Measurements from ENCODE around the gene LMO3. TPM values are rescaled to one million over a fixed set of nuclear protein-coding genes. Genes with fewer than 3 reads are reported as not detected.
"Not testable (repeated sequence)": the region's sequence is repeated elsewhere in the genome, so short reads cannot be mapped to it uniquely, and the experiment has no call there.

The LMO3 gene
- total and polyA plus RNA-seq, 4 donors = 0.13 to 1.2 TPM; not detected in 2

GRCh38 chr12:16542586-16542985, 63.4 kb downstream of the LMO3 start:
- 90% methylated on average over 2 of the region's 2 CpGs for WGBS
- DNase-seq (ENCODE audit: low spot score) = no peak
- no peaks in the 10 kb centered on the region for H3K4me1 ChIP-seq (ENCODE audit: control insufficient read depth in 4 of 4, insufficient read depth in 4 of 4, low read length in 3 of 4)
- TF ChIP-seq FOXA1 (IDR thresholded peaks at IDR 0.05) (no peak), FOXA2 (IDR thresholded peaks at IDR 0.05) (no peak), YY1 (IDR thresholded peaks at IDR 0.05) (no peak), GABPA (IDR thresholded peaks at IDR 0.05 in 1 of 2, conservative IDR thresholded peaks at IDR 0.05 in 1 of 2) (no peak), CTCF (IDR thresholded peaks at IDR 0.05; ENCODE audit: low read depth, low read length, missing input control) (no peak), RXRA (IDR thresholded peaks at IDR 0.05) (no peak), RAD21 (IDR thresholded peaks at IDR 0.05) (no peak), SP1 (IDR thresholded peaks at IDR 0.05) (no peak), HNF4A (conservative IDR thresholded peaks at IDR 0.05) (no peak), TAF1 (conservative IDR thresholded peaks at IDR 0.05) (no peak), JUND (IDR thresholded peaks at IDR 0.05) (no peak)
- TF ChIP-seq, protein P1, sequence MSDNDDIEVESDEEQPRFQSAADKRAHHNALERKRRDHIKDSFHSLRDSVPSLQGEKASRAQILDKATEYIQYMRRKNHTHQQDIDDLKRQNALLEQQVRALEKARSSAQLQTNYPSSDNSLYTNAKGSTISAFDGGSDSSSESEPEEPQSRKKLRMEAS (IDR thresholded peaks at IDR 0.05) = no peak
- no peaks in the 10 kb centered on the region for H3K9me3 ChIP-seq (ENCODE audit: control insufficient read depth in 4 of 4, low read length in 3 of 4)
- no peak overlapping the region for H3K27ac ChIP-seq (ENCODE audit: low read depth in 1 of 2, low read length in 2 of 2)
- H3K27me3 ChIP-seq (ENCODE audit: control insufficient read depth in 4 of 4, insufficient read depth in 4 of 4, low read length in 3 of 4) = no peaks in the 10 kb centered on the region
- no peak overlapping the region for H3K9ac ChIP-seq (ENCODE audit: low read depth in 1 of 2, low read length in 2 of 2)
- no peak overlapping the region for H3K4me3 ChIP-seq (ENCODE audit: low read depth in 1 of 3, low read length in 3 of 3)
- H3K36me3 ChIP-seq (ENCODE audit: control insufficient read depth in 4 of 4, insufficient read depth in 3 of 4, low read depth in 1 of 4, low read length in 3 of 4) = no peaks in the 10 kb centered on the region

DNA sequence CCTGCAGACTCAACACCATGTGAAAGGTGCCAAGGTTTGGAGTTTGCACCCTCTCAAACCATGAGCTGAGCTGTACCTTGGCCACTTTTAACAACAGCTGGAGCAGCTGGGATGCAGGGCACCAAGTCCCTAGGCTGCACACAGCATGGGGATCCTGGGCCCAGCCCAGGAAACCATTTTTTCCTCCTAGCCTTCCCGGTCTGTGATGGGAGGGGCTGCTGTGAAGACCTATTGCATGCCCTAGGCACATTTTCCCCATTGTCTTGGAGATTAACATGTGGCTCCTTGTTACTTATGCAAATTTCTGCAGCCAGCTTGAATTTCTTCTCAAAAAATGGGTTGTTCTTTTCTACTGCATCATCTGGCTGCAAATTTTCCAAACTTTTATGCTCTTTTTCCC, 68.3 kb downstream of the LMO3 start:
- H3K27me3 ChIP-seq (ENCODE audit: control insufficient read depth in 4 of 4, insufficient read depth in 4 of 4, low read length in 3 of 4); DNase-seq (ENCODE audit: low spot score); H3K4me3 ChIP-seq (ENCODE audit: low read depth in 1 of 3, low read length in 3 of 3); H3K9ac ChIP-seq (ENCODE audit: low read depth in 1 of 2, low read length in 2 of 2); H3K9me3 ChIP-seq (ENCODE audit: control insufficient read depth in 4 of 4, low read length in 3 of 4); H3K36me3 ChIP-seq (ENCODE audit: control insufficient read depth in 4 of 4, insufficient read depth in 3 of 4, low read depth in 1 of 4, low read length in 3 of 4); H3K27ac ChIP-seq (ENCODE audit: low read depth in 1 of 2, low read length in 2 of 2); H3K4me1 ChIP-seq (ENCODE audit: control insufficient read depth in 4 of 4, insufficient read depth in 4 of 4, low read length in 3 of 4): not testable (repeated sequence)
- WGBS = 85% methylated on average over 1 of the region's 1 CpG

- WGBS = 87% methylated on average over 3 of the region's 3 CpGs
- H3K9me3 ChIP-seq (ENCODE audit: control insufficient read depth in 4 of 4, low read length in 3 of 4) = no peaks in the 10 kb centered on the region
- no peaks in the 10 kb centered on the region for H3K36me3 ChIP-seq (ENCODE audit: control insufficient read depth in 4 of 4, insufficient read depth in 3 of 4, low read depth in 1 of 4, low read length in 3 of 4)
- H3K4me1 ChIP-seq (ENCODE audit: control insufficient read depth in 4 of 4, insufficient read depth in 4 of 4, low read length in 3 of 4) = no peaks in the 10 kb centered on the region
- no peaks in the 10 kb centered on the region for H3K27me3 ChIP-seq (ENCODE audit: control insufficient read depth in 4 of 4, insufficient read depth in 4 of 4, low read length in 3 of 4)
- H3K9ac ChIP-seq (ENCODE audit: low read depth in 1 of 2, low read length in 2 of 2) = no peak overlapping the region
- no peak overlapping the region for H3K27ac ChIP-seq (ENCODE audit: low read depth in 1 of 2, low read length in 2 of 2)
- DNase-seq (ENCODE audit: low spot score) = no peak
- no peak overlapping the region for H3K4me3 ChIP-seq (ENCODE audit: low read depth in 1 of 3, low read length in 3 of 3)
- TF ChIP-seq NR2F2 (IDR thresholded peaks at IDR 0.05) (no peak), FOXA2 (IDR thresholded peaks at IDR 0.05) (no peak), FOXA1 (IDR thresholded peaks at IDR 0.05) (no peak), TAF1 (conservative IDR thresholded peaks at IDR 0.05) (no peak), HNF4G (IDR thresholded peaks at IDR 0.05) (no peak), JUND (IDR thresholded peaks at IDR 0.05) (no peak), HNF4A (conservative IDR thresholded peaks at IDR 0.05) (no peak), RAD21 (IDR thresholded peaks at IDR 0.05) (no peak), EGR1 (IDR thresholded peaks at IDR 0.05; ENCODE audit: low read depth in 2 of 2) (no peak), YY1 (IDR thresholded peaks at IDR 0.05) (no peak), RXRA (IDR thresholded peaks at IDR 0.05) (no peak), SP1 (IDR thresholded peaks at IDR 0.05) (no peak), GABPA (IDR thresholded peaks at IDR 0.05 in 1 of 2, conservative IDR thresholded peaks at IDR 0.05 in 1 of 2) (no peak)
- TF ChIP-seq, protein P2, sequence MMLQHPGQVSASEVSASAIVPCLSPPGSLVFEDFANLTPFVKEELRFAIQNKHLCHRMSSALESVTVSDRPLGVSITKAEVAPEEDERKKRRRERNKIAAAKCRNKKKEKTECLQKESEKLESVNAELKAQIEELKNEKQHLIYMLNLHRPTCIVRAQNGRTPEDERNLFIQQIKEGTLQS (IDR thresholded peaks at IDR 0.05) = no peak
- TF ChIP-seq, protein P1 (IDR thresholded peaks at IDR 0.05) = no peak
- TF ChIP-seq, protein P3, sequence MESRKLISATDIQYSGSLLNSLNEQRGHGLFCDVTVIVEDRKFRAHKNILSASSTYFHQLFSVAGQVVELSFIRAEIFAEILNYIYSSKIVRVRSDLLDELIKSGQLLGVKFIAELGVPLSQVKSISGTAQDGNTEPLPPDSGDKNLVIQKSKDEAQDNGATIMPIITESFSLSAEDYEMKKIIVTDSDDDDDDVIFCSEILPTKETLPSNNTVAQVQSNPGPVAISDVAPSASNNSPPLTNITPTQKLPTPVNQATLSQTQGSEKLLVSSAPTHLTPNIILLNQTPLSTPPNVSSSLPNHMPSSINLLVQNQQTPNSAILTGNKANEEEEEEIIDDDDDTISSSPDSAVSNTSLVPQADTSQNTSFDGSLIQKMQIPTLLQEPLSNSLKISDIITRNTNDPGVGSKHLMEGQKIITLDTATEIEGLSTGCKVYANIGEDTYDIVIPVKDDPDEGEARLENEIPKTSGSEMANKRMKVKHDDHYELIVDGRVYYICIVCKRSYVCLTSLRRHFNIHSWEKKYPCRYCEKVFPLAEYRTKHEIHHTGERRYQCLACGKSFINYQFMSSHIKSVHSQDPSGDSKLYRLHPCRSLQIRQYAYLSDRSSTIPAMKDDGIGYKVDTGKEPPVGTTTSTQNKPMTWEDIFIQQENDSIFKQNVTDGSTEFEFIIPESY (IDR thresholded peaks at IDR 0.05) = no peak
- TF ChIP-seq, protein P4, sequence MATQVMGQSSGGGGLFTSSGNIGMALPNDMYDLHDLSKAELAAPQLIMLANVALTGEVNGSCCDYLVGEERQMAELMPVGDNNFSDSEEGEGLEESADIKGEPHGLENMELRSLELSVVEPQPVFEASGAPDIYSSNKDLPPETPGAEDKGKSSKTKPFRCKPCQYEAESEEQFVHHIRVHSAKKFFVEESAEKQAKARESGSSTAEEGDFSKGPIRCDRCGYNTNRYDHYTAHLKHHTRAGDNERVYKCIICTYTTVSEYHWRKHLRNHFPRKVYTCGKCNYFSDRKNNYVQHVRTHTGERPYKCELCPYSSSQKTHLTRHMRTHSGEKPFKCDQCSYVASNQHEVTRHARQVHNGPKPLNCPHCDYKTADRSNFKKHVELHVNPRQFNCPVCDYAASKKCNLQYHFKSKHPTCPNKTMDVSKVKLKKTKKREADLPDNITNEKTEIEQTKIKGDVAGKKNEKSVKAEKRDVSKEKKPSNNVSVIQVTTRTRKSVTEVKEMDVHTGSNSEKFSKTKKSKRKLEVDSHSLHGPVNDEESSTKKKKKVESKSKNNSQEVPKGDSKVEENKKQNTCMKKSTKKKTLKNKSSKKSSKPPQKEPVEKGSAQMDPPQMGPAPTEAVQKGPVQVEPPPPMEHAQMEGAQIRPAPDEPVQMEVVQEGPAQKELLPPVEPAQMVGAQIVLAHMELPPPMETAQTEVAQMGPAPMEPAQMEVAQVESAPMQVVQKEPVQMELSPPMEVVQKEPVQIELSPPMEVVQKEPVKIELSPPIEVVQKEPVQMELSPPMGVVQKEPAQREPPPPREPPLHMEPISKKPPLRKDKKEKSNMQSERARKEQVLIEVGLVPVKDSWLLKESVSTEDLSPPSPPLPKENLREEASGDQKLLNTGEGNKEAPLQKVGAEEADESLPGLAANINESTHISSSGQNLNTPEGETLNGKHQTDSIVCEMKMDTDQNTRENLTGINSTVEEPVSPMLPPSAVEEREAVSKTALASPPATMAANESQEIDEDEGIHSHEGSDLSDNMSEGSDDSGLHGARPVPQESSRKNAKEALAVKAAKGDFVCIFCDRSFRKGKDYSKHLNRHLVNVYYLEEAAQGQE (IDR thresholded peaks at IDR 0.05) = no peak
Measured at GRCh38 chr12:16531621-16532020, 74.3 kb downstream of the LMO3 start.

Data from liver (tissue), 9 donors.